ENCODE measurements around the gene ZG16B. TPM values are rescaled to one million over a fixed set of nuclear protein-coding genes. Genes with fewer than 3 reads are reported as not detected.

The ZG16B gene, protein sequence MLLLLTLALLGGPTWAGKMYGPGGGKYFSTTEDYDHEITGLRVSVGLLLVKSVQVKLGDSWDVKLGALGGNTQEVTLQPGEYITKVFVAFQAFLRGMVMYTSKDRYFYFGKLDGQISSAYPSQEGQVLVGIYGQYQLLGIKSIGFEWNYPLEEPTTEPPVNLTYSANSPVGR
- 10 to 100 TPM; 17.7 to 80.5 (median 23.4) TPM for total RNA-seq

DNA sequence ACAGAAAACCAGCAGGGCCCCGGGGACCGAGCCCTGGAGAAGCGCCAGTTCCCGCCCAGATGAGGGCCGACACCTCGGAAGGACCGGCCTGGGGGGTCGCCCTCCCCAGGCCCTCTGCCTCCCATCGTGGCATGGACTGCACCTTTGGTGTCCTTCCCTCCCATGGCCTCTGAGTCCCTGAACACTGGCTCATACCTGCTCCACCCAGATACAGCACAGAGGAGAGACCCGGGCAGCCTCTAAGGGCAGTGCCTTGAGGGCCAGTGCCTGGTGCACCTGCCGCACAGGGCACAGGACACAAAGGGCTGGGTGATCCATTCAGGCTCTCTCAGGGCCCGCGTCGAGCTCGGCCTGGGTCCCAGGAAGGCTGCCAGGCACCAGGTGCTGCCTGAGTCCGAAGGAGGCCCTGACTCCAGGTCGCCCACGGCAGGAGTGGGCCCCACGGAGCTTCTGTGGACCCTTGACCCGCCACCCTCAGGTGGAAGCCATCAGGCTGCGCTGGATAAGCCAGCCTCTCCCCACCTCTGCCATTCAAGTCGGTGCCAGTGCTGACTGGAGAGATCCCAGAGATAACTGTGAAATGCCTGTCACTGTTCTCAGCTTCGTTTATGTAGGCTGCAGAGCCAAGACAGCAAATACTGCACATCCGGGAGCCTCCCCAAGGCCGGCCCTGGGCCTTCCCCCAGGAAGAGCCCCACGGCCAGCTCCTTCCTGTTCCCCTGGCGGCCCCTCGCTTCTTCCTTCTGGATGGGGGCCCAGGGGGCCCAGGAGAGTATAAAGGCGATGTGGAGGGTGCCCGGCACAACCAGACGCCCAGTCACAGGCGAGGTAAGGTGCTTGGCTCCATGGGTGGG is at the start of gene ZG16B:
Gene ZG16B, plus strand, starts transcription at position 803 of the 854 bp plus-strand sequence. CDS start 139 bp downstream, outside the sequence.
- WGBS, result 23% methylated on average over 9 of the region's 32 CpGs
- Histone ChIP-seq H3K27me3 (peaks cover 26% of the 10 kb centered on the region), H3K36me3 (no peaks in the 10 kb centered on the region), H3K9me3 (no peaks in the 10 kb centered on the region), H3K27ac (peak within 1 kb of the TSS; percentile 55), H3K4me3 (no peak within 1 kb of the TSS), H3K4me1 (peaks cover 8% of the 10 kb centered on the region)
- TF ChIP-seq, protein P1, sequence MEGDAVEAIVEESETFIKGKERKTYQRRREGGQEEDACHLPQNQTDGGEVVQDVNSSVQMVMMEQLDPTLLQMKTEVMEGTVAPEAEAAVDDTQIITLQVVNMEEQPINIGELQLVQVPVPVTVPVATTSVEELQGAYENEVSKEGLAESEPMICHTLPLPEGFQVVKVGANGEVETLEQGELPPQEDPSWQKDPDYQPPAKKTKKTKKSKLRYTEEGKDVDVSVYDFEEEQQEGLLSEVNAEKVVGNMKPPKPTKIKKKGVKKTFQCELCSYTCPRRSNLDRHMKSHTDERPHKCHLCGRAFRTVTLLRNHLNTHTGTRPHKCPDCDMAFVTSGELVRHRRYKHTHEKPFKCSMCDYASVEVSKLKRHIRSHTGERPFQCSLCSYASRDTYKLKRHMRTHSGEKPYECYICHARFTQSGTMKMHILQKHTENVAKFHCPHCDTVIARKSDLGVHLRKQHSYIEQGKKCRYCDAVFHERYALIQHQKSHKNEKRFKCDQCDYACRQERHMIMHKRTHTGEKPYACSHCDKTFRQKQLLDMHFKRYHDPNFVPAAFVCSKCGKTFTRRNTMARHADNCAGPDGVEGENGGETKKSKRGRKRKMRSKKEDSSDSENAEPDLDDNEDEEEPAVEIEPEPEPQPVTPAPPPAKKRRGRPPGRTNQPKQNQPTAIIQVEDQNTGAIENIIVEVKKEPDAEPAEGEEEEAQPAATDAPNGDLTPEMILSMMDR (IDR thresholded peaks at IDR 0.05), result no peak
- TF ChIP-seq POLR2AphosphoS5 (IDR thresholded peaks at IDR 0.05), result no peak
- peak in 1 of 2 donors; percentile 56 for DNase-seq (ENCODE audit: low spot score in 2 of 2)

DNA sequence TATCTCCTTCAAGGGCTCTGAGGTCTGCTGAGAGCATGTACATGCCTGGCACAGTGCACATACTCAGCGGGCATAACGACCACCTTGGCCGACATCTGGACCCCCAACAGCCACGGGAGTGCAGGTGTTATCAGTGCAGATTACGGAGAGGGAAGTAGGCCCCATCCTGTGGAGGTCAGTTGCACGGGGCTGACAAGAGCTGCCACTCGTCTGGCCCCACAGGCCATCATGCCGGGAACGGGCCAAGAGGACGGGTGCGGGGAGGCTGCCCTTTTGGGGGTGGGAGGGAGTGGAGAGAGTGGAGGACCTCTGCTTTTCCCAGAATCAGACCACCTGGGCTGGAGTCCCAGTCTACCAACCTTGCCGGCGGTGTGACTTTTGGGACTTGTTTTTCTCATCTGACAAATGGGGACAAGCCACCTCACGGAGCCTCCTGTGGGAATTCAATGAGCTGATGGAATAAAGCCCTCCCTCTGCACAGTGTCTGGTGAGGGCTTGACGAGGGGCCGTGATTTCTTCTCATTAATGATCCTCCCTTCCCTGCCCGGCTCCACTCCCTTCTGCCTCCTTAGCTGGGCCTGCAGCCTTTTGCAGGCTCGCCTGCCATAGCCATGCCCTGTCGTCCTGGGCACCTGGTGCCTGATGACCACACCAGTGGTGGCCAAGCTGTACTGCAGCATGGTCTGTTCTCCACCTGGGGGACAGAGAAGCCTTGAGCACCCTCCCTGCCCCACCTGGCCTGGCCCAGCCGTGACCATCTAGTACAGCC is 47.3 kb upstream of the ZG16B start:
- H3K27me3 ChIP-seq, result peaks cover 34% of the 10 kb centered on the region
- DNase-seq (ENCODE audit: low spot score in 2 of 2), result peak; percentile 50 to 72
- H3K4me3 ChIP-seq, result no peak overlapping the region
- no peak overlapping the region for H3K27ac ChIP-seq
- H3K4me1 ChIP-seq, result peaks cover 26% of the 10 kb centered on the region
- H3K9me3 ChIP-seq, result no peaks in the 10 kb centered on the region
- H3K36me3 ChIP-seq, result no peaks in the 10 kb centered on the region
- WGBS, result 77% methylated on average over 18 of the region's 20 CpGs
- TF ChIP-seq POLR2A (IDR thresholded peaks at IDR 0.05) (no peak), EP300 (IDR thresholded peaks at IDR 0.05) (no peak), POLR2AphosphoS5 (IDR thresholded peaks at IDR 0.05) (no peak)
- TF ChIP-seq, protein P1 (IDR thresholded peaks at IDR 0.05), result no peak

DNA sequence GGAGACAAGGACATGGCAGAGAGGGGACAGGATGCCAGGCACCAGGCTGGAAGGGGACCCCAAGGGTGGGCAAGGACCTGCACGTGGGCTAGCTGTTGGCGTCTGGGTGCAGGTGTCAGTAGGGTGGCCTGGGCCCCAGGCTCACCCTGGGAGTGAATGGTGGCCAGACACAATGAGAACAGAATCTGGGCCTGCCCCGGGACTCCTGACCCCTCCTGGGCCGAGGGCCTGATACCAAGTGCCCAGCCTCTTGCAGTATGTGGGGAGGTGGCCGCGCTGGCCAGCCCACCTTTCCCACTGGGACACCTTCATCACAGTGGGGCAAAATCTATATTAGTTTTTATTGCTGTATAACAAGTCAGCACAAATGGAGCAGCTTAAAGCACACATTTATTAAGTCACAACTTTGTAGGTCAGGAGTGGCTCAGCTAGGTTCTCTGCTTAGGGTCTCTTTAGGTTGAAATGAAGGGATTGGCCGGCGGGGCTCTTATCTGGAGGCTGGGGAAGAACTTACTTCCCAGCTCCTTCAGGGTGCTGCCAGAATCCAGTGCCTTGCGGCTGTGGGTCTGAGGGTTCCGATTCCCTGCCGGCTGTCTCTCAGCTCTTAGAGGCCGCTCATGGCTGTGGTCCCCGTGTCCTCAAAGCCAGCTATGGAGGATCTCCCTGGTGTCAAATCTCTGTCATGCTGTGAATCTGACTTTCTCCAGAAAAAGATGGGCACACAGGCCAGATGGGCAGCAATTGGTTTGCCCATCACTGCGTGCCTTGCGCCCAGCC is 46.3 kb upstream of the ZG16B start:
- WGBS, result 95% methylated on average over 14 of the region's 15 CpGs
- TF ChIP-seq POLR2AphosphoS5 (IDR thresholded peaks at IDR 0.05) (no peak), EP300 (IDR thresholded peaks at IDR 0.05) (no peak), POLR2A (IDR thresholded peaks at IDR 0.05) (no peak)
- TF ChIP-seq, protein P1 (IDR thresholded peaks at IDR 0.05), result no peak
- Histone ChIP-seq H3K36me3 (no peaks in the 10 kb centered on the region), H3K27me3 (peaks cover 44% of the 10 kb centered on the region), H3K4me1 (peaks cover 16% of the 10 kb centered on the region), H3K9me3 (no peaks in the 10 kb centered on the region), H3K27ac (no peak overlapping the region), H3K4me3 (no peak overlapping the region)
- peak; percentile 44 to 48 for DNase-seq (ENCODE audit: low spot score in 2 of 2)

DNA sequence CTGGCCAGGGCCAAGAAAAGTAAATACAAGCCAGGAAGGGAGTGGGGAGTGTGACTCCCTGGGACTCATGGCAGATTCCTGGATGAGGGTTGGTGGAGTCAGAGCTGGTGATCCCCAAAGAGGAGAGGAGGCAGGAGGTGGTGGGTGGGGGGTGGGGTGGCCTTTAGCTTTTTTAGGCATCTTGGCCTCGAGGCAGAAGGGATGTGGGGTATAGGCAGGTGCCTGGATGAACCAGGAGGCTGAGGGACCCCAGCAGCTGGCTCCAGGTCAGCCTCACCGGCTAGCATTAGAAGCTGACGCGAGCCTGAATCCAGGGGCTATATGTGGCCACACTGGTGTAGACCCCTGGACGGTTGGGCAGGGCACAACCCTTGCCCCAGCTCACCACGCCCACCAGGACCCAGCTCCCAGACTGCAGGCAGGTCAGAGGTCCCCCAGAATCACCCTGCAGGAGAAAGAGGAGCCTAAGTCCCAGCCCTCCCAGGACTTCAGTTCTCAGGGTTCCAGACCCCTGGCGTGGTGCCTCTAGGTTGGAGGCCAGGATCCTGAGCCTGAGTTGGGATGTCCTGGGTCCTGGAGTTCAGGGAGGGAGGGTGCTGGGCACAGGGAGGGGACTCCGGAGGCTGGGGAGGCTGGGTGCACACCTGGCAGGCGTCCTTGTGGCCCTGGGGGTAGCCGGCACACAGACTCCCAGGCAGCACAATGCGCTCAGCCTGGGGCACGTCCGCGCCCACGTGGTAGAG is 45.6 kb upstream of the ZG16B start:
- TF ChIP-seq, protein P1 (IDR thresholded peaks at IDR 0.05), result no peak
- TF ChIP-seq POLR2AphosphoS5 (IDR thresholded peaks at IDR 0.05) (no peak), EP300 (IDR thresholded peaks at IDR 0.05) (no peak), POLR2A (IDR thresholded peaks at IDR 0.05) (no peak)
- H3K4me1 ChIP-seq, result peaks cover 11% of the 10 kb centered on the region
- WGBS, result 71% methylated on average over 10 of the region's 15 CpGs
- H3K36me3 ChIP-seq, result no peaks in the 10 kb centered on the region
- H3K27me3 ChIP-seq, result peaks cover 52% of the 10 kb centered on the region
- no peak overlapping the region for H3K27ac ChIP-seq
- peak overlapping the region; percentile 47 for H3K4me3 ChIP-seq
- no peaks in the 10 kb centered on the region for H3K9me3 ChIP-seq
- peak; percentile 29 to 57 for DNase-seq (ENCODE audit: low spot score in 2 of 2)
